Endothelial cell of umbilical vein (primary cell): ENCODE data around the gene ZNF660. TPM values are rescaled to one million over a fixed set of nuclear protein-coding genes. Genes with fewer than 3 reads are reported as not detected.

Experiments
- BruUV-seq: library from RNA; stranded (reverse); fragments of 400-500 nt; replicated peaks from 2 replicates; lab custom pipeline; 2021; lab: Mats Ljungman, UMichigan
- CTCF ChIA-PET: fragments of 300-600, 350-600 bp; sonication (Branson Sonifier 250); formaldehyde crosslinking; loops from one replicate; lab custom pipeline; 2021; ENCODE audit warnings: antibody characterized with exemption, inconsistent platforms; lab: Charles Lee
- POLR2A ChIA-PET: fragments of 300-600, 350-600 bp; sonication (Branson Sonifier 250); formaldehyde crosslinking; loops from one replicate; lab custom pipeline; 2021; ENCODE audit warnings: antibody characterized with exemption, inconsistent platforms; lab: Charles Lee
- DNase-seq: peaks from one replicate; pipeline ENCODE4 v3.0.0-alpha.2; 2011; ENCODE audit warnings: low read depth, low spot score
- FAIRE-seq: peaks from 2 replicates; lab custom pipeline; 2011; peaks lifted over from hg19 to GRCh38; lab: Jason Lieb, UNC
- H2AFZ ChIP-seq: 2 replicates; pipeline ENCODE4 v1.6.0; 2012; ENCODE audit warnings: low read depth, low read length, control low read depth, inconsistent platforms
- H3K27ac ChIP-seq: 2 replicates; pipeline ENCODE4 v1.5.1; 2011; ENCODE audit warnings: low read depth, mild to moderate bottlenecking, control low read depth, low read length, moderate library complexity; ENCODE audit not compliant: insufficient read depth
- H3K27me3 ChIP-seq, 2 experiments: 2 replicates each; pipeline versions ENCODE4 v1.6.0 to v1.6.1; 2011; ENCODE audit warnings: low read length in 2 of 2, mixed read lengths in 1 of 2; ENCODE audit not compliant: control insufficient read depth in 2 of 2, insufficient read depth in 2 of 2
- H3K36me3 ChIP-seq, 2 experiments: 2 replicates in 1 of 2; 3 replicates in 1 of 2; pipeline ENCODE4 v1.5.1; 2011; ENCODE audit warnings: low read length in 2 of 2, mild to moderate bottlenecking in 1 of 2, moderate library complexity in 1 of 2; ENCODE audit not compliant: control insufficient read depth in 2 of 2, insufficient read depth in 2 of 2; ENCODE audit errors: extremely low read depth in 1 of 2
- H3K4me1 ChIP-seq: 3 replicates; pipeline ENCODE4 v1.5.1; 2011; ENCODE audit warnings: mild to moderate bottlenecking, low read length; ENCODE audit not compliant: control insufficient read depth, insufficient read depth; ENCODE audit errors: extremely low read depth
- H3K4me2 ChIP-seq: 2 replicates; pipeline ENCODE4 v1.6.1; 2011; ENCODE audit warnings: low read length, control low read depth, mixed read lengths; ENCODE audit not compliant: insufficient read depth
- H3K4me3 ChIP-seq, 3 experiments: fragments of 200-600 bp in 1 of 3; sonication (generic), shearing (Covaris generic) in 1 of 3; replicated peaks in 1 of 3; 2 replicates each; pipeline ENCODE4 v1.5.1; 2011 to 2016; ENCODE audit warnings: control low read depth in 3 of 3, low read length in 3 of 3, mild to moderate bottlenecking in 2 of 3, inconsistent platforms in 1 of 3, low read depth in 1 of 3, moderate library complexity in 1 of 3; ENCODE audit not compliant: insufficient read depth in 1 of 3
- H3K79me2 ChIP-seq: 2 replicates; pipeline ENCODE4 v1.6.0; 2012; ENCODE audit warnings: low read length, inconsistent platforms; ENCODE audit not compliant: control insufficient read depth, insufficient read depth
- H3K9ac ChIP-seq: replicated peaks from 2 replicates; pipeline ENCODE3; 2011; ENCODE audit warnings: low read length, control low read depth; ENCODE audit not compliant: insufficient read depth; ENCODE audit errors: extremely low read depth
- H3K9me1 ChIP-seq: replicated peaks from 3 replicates; pipeline ENCODE4 v1.6.0; 2011; ENCODE audit warnings: mild to moderate bottlenecking, low read length; ENCODE audit not compliant: control insufficient read depth, insufficient read depth; ENCODE audit errors: extremely low read depth
- H3K9me3 ChIP-seq: replicated peaks from 2 replicates; pipeline ENCODE4 v1.5.1; 2012; ENCODE audit warnings: low read length, inconsistent platforms; ENCODE audit not compliant: control insufficient read depth, insufficient read depth
- H4K20me1 ChIP-seq: replicated peaks from 2 replicates; pipeline ENCODE3; 2011; ENCODE audit warnings: mild to moderate bottlenecking, low read length; ENCODE audit not compliant: control insufficient read depth, insufficient read depth; ENCODE audit errors: extremely low read depth
- CTCF ChIP-seq, 2 donors: IDR thresholded peaks; 1 replicate in 1 of 2; 2 replicates in 1 of 2; pipeline ENCODE4 v1.5.1; 2011; ENCODE audit warnings: low read length in 2 of 2, mild to moderate bottlenecking in 2 of 2, moderate library complexity in 2 of 2, control low read depth in 1 of 2, inconsistent platforms in 1 of 2, low read depth in 1 of 2; ENCODE audit not compliant: insufficient read depth in 1 of 2; ENCODE audit errors: extremely low read depth in 1 of 2
- EZH2 ChIP-seq: IDR thresholded peaks from 2 replicates; pipeline ENCODE4 v1.6.1; 2012; ENCODE audit warnings: borderline replicate concordance, low read depth, mild to moderate bottlenecking, moderate library complexity, low read length, inconsistent platforms; ENCODE audit not compliant: severe bottlenecking
- FOS ChIP-seq: IDR thresholded peaks from 2 replicates; pipeline ENCODE4 v1.6.1; 2011; ENCODE audit warnings: mild to moderate bottlenecking, low read length, moderate library complexity, borderline replicate concordance; ENCODE audit not compliant: insufficient read depth
- GATA2 ChIP-seq: IDR thresholded peaks from 2 replicates; pipeline ENCODE4 v1.7.0; 2011; ENCODE audit warnings: low read depth, mild to moderate bottlenecking, moderate library complexity, mixed read lengths, low read length; ENCODE audit not compliant: insufficient read length, insufficient read depth
- JUN ChIP-seq: IDR thresholded peaks from 2 replicates; pipeline ENCODE4 v1.6.1; 2011; ENCODE audit warnings: borderline replicate concordance, low read depth; ENCODE audit not compliant: insufficient read length, insufficient read depth
- MAX ChIP-seq: IDR thresholded peaks from 2 replicates; pipeline ENCODE4 v1.6.1; 2011; ENCODE audit not compliant: insufficient read depth, insufficient read length
- MYC ChIP-seq: IDR thresholded peaks from one replicate; pipeline ENCODE4 v1.6.1; 2011; ENCODE audit warnings: mild to moderate bottlenecking, low read depth, low read length
- POLR2A ChIP-seq: IDR thresholded peaks from 2 replicates; pipeline ENCODE4 v1.6.1; 2012; ENCODE audit warnings: low read depth, mild to moderate bottlenecking, control low read depth, low read length
- POLR2AphosphoS5 ChIP-seq: IDR thresholded peaks from 2 replicates; pipeline ENCODE4 v1.6.1; 2012; ENCODE audit warnings: low read depth, mild to moderate bottlenecking, control low read depth, low read length, moderate library complexity; ENCODE audit not compliant: insufficient read depth
- dilution Hi-C: fragments of 300-500 bp; cut with MboI; formaldehyde crosslinking; loops from one replicate; pipeline ENCODE4 v1.15.0; 2019; ENCODE audit warnings: low sequenced_read_pairs; ENCODE audit not compliant: extremely low pct_ligation_motif_present
- intact Hi-C: fragments of 100-400 bp; cut with micrococcal nuclease; formaldehyde crosslinking; loops from one replicate; pipeline ENCODE4 v1.10.0; 2022
- polyA plus RNA-seq, 4 experiments: library from polyadenylated mRNA; depleted of rRNA in 3 of 4; stranded (reverse) in 3 of 4; unstranded in 1 of 4; fragments of >200 nt; gene quantifications; 2 replicates each; pipeline versions ENCODE4 v1.2.1 to v1.2.3, GENCODE V29; 2011 to 2012; ENCODE audit warnings: missing spikeins in 1 of 4
- total RNA-seq: library from RNA; stranded (reverse); gene quantifications from 2 replicates; pipeline ENCODE4 v1.2.3, GENCODE V29; 2021

Gene ZNF660
- total and polyA plus RNA-seq, 2 donors (not counting 3 experiments of a cell fraction or from before 2014, with no cell fraction given): 0.44 to 1.5 TPM

DNA sequence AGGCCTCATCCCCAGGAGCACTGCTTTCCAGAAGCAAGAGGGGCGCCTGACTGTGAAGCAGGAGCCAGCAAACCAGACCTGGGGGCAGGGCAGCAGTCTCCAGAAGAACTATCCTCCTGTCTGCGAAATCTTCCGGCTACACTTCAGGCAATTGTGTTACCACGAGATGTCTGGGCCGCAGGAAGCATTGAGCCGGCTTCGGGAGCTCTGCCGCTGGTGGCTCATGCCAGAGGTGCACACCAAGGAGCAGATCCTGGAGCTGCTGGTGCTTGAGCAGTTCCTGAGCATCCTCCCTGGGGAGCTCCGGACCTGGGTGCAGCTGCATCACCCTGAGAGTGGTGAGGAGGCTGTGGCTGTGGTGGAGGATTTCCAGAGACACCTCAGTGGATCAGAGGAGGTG is 27.7 kb upstream of the ZNF660 start:
- Histone ChIP-seq H3K9me1 (no peaks in the 10 kb centered on the region), H3K4me2 (no peak overlapping the region), H3K4me1 (peaks cover 11% of the 10 kb centered on the region), H3K36me3 (no peaks in the 10 kb centered on the region), H3K9ac (no peak overlapping the region), H3K4me3 (no peak overlapping the region), H3K9me3 (peaks cover under 1% of the 10 kb centered on the region), H3K27ac (no peak overlapping the region), H3K27me3 (no peaks in the 10 kb centered on the region), H3K79me2 (no peaks in the 10 kb centered on the region), H4K20me1 (no peaks in the 10 kb centered on the region), H2AFZ (no peak overlapping the region)
- dilution Hi-C loops (no loop called here), intact Hi-C loops (loop anchor here (10.0 kb wide), 1 partner anchor 468 kb away; the partner anchor contains the start of gene CLEC3B)
- ChIA-PET CTCF (no interaction called here), POLR2A (no interaction called here)
- no TSS peak for BruUV-seq
- no peak for TF ChIP-seq EZH2
- TF ChIP-seq CTCF (IDR thresholded peaks at IDR 0.05; ENCODE audit: extremely low read depth in 1 of 2, insufficient read depth in 1 of 2, low read depth in 1 of 2, low read length in 2 of 2): no peak
- TF ChIP-seq FOS: no peak
- TF ChIP-seq POLR2AphosphoS5: no peak
- no peak for TF ChIP-seq MAX
- TF ChIP-seq POLR2A: no peak
- no peak for TF ChIP-seq MYC
- TF ChIP-seq GATA2: no peak
- TF ChIP-seq JUN: no peak
- DNase-seq (no peak), FAIRE-seq (no peak)
